NCI-H187 (cell line): ENCODE results near the gene TSHZ2.
"Not testable (repeated sequence)": the region's sequence is repeated elsewhere in the genome, so short reads cannot be mapped to it uniquely, and the experiment has no call there.

Experiments used
- DNase-seq, 2 experiments: peaks; one replicate each; lab custom pipeline; 2025; lab: John Stamatoyannopoulos, UW

TSHZ2 gene

GRCh38 chr20:53087037-53087777 lies 115.0 kb downstream of the TSHZ2 start:
- DNase-seq = no peak

GRCh38 chr20:53088786-53089185 lies 116.6 kb downstream of the TSHZ2 start:
- no peak for DNase-seq

GRCh38 chr20:53089851-53090250 lies 117.7 kb downstream of the TSHZ2 start:
- not testable (repeated sequence) for DNase-seq

- DNase-seq = no peak
Observed at GRCh38 chr20:53091789-53092188, 119.6 kb downstream of the TSHZ2 start.

GRCh38 chr20:53092772-53093300 lies 120.7 kb downstream of the TSHZ2 start:
- no peak for DNase-seq

- DNase-seq = no peak
Observed at GRCh38 chr20:53097371-53097770, 125.2 kb downstream of the TSHZ2 start.

- DNase-seq = no peak
Observed at GRCh38 chr20:53097791-53098190, 125.6 kb downstream of the TSHZ2 start.

- no peak for DNase-seq
Observed at GRCh38 chr20:53098621-53099020, 126.5 kb downstream of the TSHZ2 start.

- DNase-seq = no peak
Observed at GRCh38 chr20:53099856-53100255, 127.7 kb downstream of the TSHZ2 start.

- no peak for DNase-seq
Observed at GRCh38 chr20:53100476-53100911, 128.3 kb downstream of the TSHZ2 start.

- DNase-seq = no peak
Observed at GRCh38 chr20:53101992-53102760, 130.0 kb downstream of the TSHZ2 start.

GRCh38 chr20:53103124-53103523 lies 131.0 kb downstream of the TSHZ2 start:
- no peak for DNase-seq

- no peak for DNase-seq
Observed at GRCh38 chr20:53104884-53105283, 132.7 kb downstream of the TSHZ2 start.

GRCh38 chr20:53116733-53117132 lies 144.6 kb downstream of the TSHZ2 start:
- no peak for DNase-seq

- DNase-seq = no peak
Observed at GRCh38 chr20:53122853-53123252, 150.7 kb downstream of the TSHZ2 start.

- DNase-seq = no peak
Observed at GRCh38 chr20:53124075-53124551, 152.0 kb downstream of the TSHZ2 start.

- DNase-seq = no peak
Observed at GRCh38 chr20:53124803-53125202, 152.6 kb downstream of the TSHZ2 start.

GRCh38 chr20:53126185-53126584 lies 154.0 kb downstream of the TSHZ2 start:
- DNase-seq = no peak

GRCh38 chr20:53127027-53127426 lies 154.9 kb downstream of the TSHZ2 start:
- DNase-seq = no peak

GRCh38 chr20:53128004-53128403 lies 155.8 kb downstream of the TSHZ2 start:
- no peak for DNase-seq

- DNase-seq = no peak
Observed at GRCh38 chr20:53129563-53129962, 157.4 kb downstream of the TSHZ2 start.

GRCh38 chr20:53130795-53131194 lies 158.6 kb downstream of the TSHZ2 start:
- no peak for DNase-seq

GRCh38 chr20:53133125-53133524 lies 161.0 kb downstream of the TSHZ2 start:
- DNase-seq = no peak
